Glutamatergic neuron (in vitro differentiated cells): ENCODE results near the gene VWA3A. TPM values are rescaled to one million over a fixed set of nuclear protein-coding genes. Genes with fewer than 3 reads are reported as not detected.

Source experiments
- DNase-seq: peaks from one replicate; pipeline ENCODE4 v3.0.0; 2022
- H3K27ac Mint-ChIP-seq: one replicate; pipeline ENCODE4 v1.8.0; 2020; ENCODE audit warnings: mild to moderate bottlenecking, mixed read lengths, inconsistent platforms; ENCODE audit not compliant: unreplicated experiment
- H3K27me3 Mint-ChIP-seq: one replicate; pipeline ENCODE4 v1.8.0; 2020; ENCODE audit warnings: mild to moderate bottlenecking, moderate library complexity, mixed read lengths, inconsistent platforms; ENCODE audit not compliant: unreplicated experiment
- H3K36me3 Mint-ChIP-seq: one replicate; pipeline ENCODE4 v1.8.0; 2020; ENCODE audit warnings: mild to moderate bottlenecking, mixed read lengths, inconsistent platforms; ENCODE audit not compliant: unreplicated experiment
- H3K4me1 Mint-ChIP-seq: one replicate; pipeline ENCODE4 v1.8.0; 2020; ENCODE audit warnings: mild to moderate bottlenecking, low read depth, mixed read lengths, inconsistent platforms; ENCODE audit not compliant: unreplicated experiment
- H3K4me3 Mint-ChIP-seq: one replicate; pipeline ENCODE4 v1.8.0; 2020; ENCODE audit warnings: mild to moderate bottlenecking, mixed read lengths, inconsistent platforms; ENCODE audit not compliant: unreplicated experiment
- H3K9me3 Mint-ChIP-seq: one replicate; pipeline ENCODE4 v1.8.0; 2020; ENCODE audit warnings: mild to moderate bottlenecking, moderate library complexity, mixed read lengths, inconsistent platforms; ENCODE audit not compliant: unreplicated experiment
- CTCF ChIP-seq: fragments of 200-600 bp; sonication (generic); IDR thresholded peaks from one replicate; pipeline ENCODE4 v1.5.0; 2021; ENCODE audit not compliant: partially characterized antibody, unreplicated experiment
- total RNA-seq: library from RNA; stranded (reverse); fragmentation: NEBNext Ultra II Directional; extraction: Animal tissue kit (Norgen Biotek cat#: 25700); gene quantifications from one replicate; pipeline ENCODE4 v1.2.1, GENCODE V29; 2021; ENCODE audit not compliant: unreplicated experiment

VWA3A gene
- total RNA-seq, 1 donor from 2014 or later = 0.17 TPM

GRCh38 chr16:22054847-22055590 is 37.3 kb upstream of the VWA3A start:
- no peak overlapping the region for H3K27ac Mint-ChIP-seq
- DNase-seq = no peak
- H3K4me3 Mint-ChIP-seq = no peak overlapping the region
- no peaks in the 10 kb centered on the region for H3K27me3 Mint-ChIP-seq
- peaks cover 4% of the 10 kb centered on the region for H3K4me1 Mint-ChIP-seq
- no peaks in the 10 kb centered on the region for H3K36me3 Mint-ChIP-seq
- no peaks in the 10 kb centered on the region for H3K9me3 Mint-ChIP-seq
- TF ChIP-seq CTCF = no peak

- Mint-ChIP-seq H3K4me3 (no peak overlapping the region), H3K36me3 (no peaks in the 10 kb centered on the region), H3K4me1 (peaks cover 4% of the 10 kb centered on the region), H3K9me3 (no peaks in the 10 kb centered on the region), H3K27ac (no peak overlapping the region), H3K27me3 (no peaks in the 10 kb centered on the region)
- TF ChIP-seq CTCF = no peak
- peak; percentile 38 for DNase-seq
Measured at GRCh38 chr16:22055881-22056280, 36.5 kb upstream of the VWA3A start.

GRCh38 chr16:22063888-22064467 is 28.4 kb upstream of the VWA3A start:
- no peak overlapping the region for H3K27ac Mint-ChIP-seq
- no peak for DNase-seq

GRCh38 chr16:22065252-22065651 is 27.1 kb upstream of the VWA3A start:
- TF ChIP-seq CTCF = no peak
- Mint-ChIP-seq H3K4me3 (no peak overlapping the region), H3K4me1 (peaks cover 2% of the 10 kb centered on the region), H3K9me3 (no peaks in the 10 kb centered on the region), H3K36me3 (peaks cover 12% of the 10 kb centered on the region), H3K27me3 (peaks cover 2% of the 10 kb centered on the region), H3K27ac (no peak overlapping the region)
- DNase-seq = no peak

More at GRCh38 chr16:22063888-22064467, 28.4 kb upstream of the VWA3A start:
- peaks cover 2% of the 10 kb centered on the region for H3K4me1 Mint-ChIP-seq
- no peak overlapping the region for H3K4me3 Mint-ChIP-seq
- H3K9me3 Mint-ChIP-seq = no peaks in the 10 kb centered on the region
- H3K36me3 Mint-ChIP-seq = peaks cover 12% of the 10 kb centered on the region
- peaks cover 2% of the 10 kb centered on the region for H3K27me3 Mint-ChIP-seq
- no peak for TF ChIP-seq CTCF
